A549 treated with CpdA at 1 μM for 4 hours (cell line): ENCODE data around the gene SOX14. TPM values are rescaled to one million over a fixed set of nuclear protein-coding genes. Genes with fewer than 3 reads are reported as not detected.

Source experiments
- total RNA-seq: library from RNA; stranded (reverse); fragments of 200-300 nt; extraction: Qiagen RNA extraction; gene quantifications from 5 replicates; pipeline ENCODE4 v1.2.3, GENCODE V29; 2022; ENCODE audit warnings: low read depth

Gene SOX14
- total RNA-seq: not detected in 5 replicates

GRCh38 chr3:137764001-137764433 lies at the start of gene SOX14:
SOX14 (plus strand) TSS chr3:137764315; CDS start chr3:137764785, 470 bp downstream.

Other genes starting within 250 kb of the SOX14 start
- gene CLDN18, start 245.8 kb downstream of the SOX14 start, total RNA-seq: not detected in 5 replicates